Measurements from ENCODE around the gene CSF3. TPM values are rescaled to one million over a fixed set of nuclear protein-coding genes. Genes with fewer than 3 reads are reported as not detected.

Gene CSF3
- total RNA-seq, 1 donor from 2014 or later, result not detected

- Mint-ChIP-seq H3K4me1 (ENCODE audit: unreplicated experiment) (peaks cover 4% of the 10 kb centered on the region), H3K4me3 (ENCODE audit: unreplicated experiment) (no peak overlapping the region), H3K27me3 (ENCODE audit: unreplicated experiment) (peaks cover 5% of the 10 kb centered on the region), H3K9me3 (ENCODE audit: unreplicated experiment) (no peaks in the 10 kb centered on the region), H3K36me3 (ENCODE audit: low read depth, unreplicated experiment) (peaks cover 26% of the 10 kb centered on the region), H3K27ac (ENCODE audit: unreplicated experiment) (no peak overlapping the region)
- no peak for TF ChIP-seq CTCF (IDR thresholded peaks at IDR 0.05; ENCODE audit: unreplicated experiment)
- DNase-seq (ENCODE audit: low spot score), result no peak
These were observed 4.9 kb downstream of the CSF3 start for GRCh38 chr17:40020146-40020545.

GRCh38 chr17:40021451-40021971 is 6.3 kb downstream of the CSF3 start:
- H3K9me3 Mint-ChIP-seq (ENCODE audit: unreplicated experiment), result no peaks in the 10 kb centered on the region
- no peak for TF ChIP-seq CTCF (IDR thresholded peaks at IDR 0.05; ENCODE audit: unreplicated experiment)
- no peak overlapping the region for H3K4me3 Mint-ChIP-seq (ENCODE audit: unreplicated experiment)
- H3K36me3 Mint-ChIP-seq (ENCODE audit: low read depth, unreplicated experiment), result peaks cover 40% of the 10 kb centered on the region
- H3K27ac Mint-ChIP-seq (ENCODE audit: unreplicated experiment), result no peak overlapping the region
- no peaks in the 10 kb centered on the region for H3K4me1 Mint-ChIP-seq (ENCODE audit: unreplicated experiment)
- peaks cover 5% of the 10 kb centered on the region for H3K27me3 Mint-ChIP-seq (ENCODE audit: unreplicated experiment)
- no peak for DNase-seq (ENCODE audit: low spot score)

- no peak overlapping the region for H3K27ac Mint-ChIP-seq (ENCODE audit: unreplicated experiment)
- peaks cover 40% of the 10 kb centered on the region for H3K36me3 Mint-ChIP-seq (ENCODE audit: low read depth, unreplicated experiment)
- no peaks in the 10 kb centered on the region for H3K9me3 Mint-ChIP-seq (ENCODE audit: unreplicated experiment)
- no peak for TF ChIP-seq CTCF (IDR thresholded peaks at IDR 0.05; ENCODE audit: unreplicated experiment)
- H3K27me3 Mint-ChIP-seq (ENCODE audit: unreplicated experiment), result peaks cover 5% of the 10 kb centered on the region
- H3K4me1 Mint-ChIP-seq (ENCODE audit: unreplicated experiment), result no peaks in the 10 kb centered on the region
- no peak overlapping the region for H3K4me3 Mint-ChIP-seq (ENCODE audit: unreplicated experiment)
- DNase-seq (ENCODE audit: low spot score), result no peak
These were observed 7.3 kb downstream of the CSF3 start for GRCh38 chr17:40022497-40022896.

- H3K4me3 Mint-ChIP-seq (ENCODE audit: unreplicated experiment), result no peak overlapping the region
- H3K36me3 Mint-ChIP-seq (ENCODE audit: low read depth, unreplicated experiment), result peaks cover 36% of the 10 kb centered on the region
- no peak overlapping the region for H3K27ac Mint-ChIP-seq (ENCODE audit: unreplicated experiment)
- peaks cover 5% of the 10 kb centered on the region for H3K27me3 Mint-ChIP-seq (ENCODE audit: unreplicated experiment)
- TF ChIP-seq CTCF (IDR thresholded peaks at IDR 0.05; ENCODE audit: unreplicated experiment), result no peak
- no peaks in the 10 kb centered on the region for H3K4me1 Mint-ChIP-seq (ENCODE audit: unreplicated experiment)
- DNase-seq (ENCODE audit: low spot score), result no peak
- H3K9me3 Mint-ChIP-seq (ENCODE audit: unreplicated experiment), result no peaks in the 10 kb centered on the region
These were observed 7.8 kb downstream of the CSF3 start for GRCh38 chr17:40022961-40023541.

- no peak for TF ChIP-seq CTCF (IDR thresholded peaks at IDR 0.05; ENCODE audit: unreplicated experiment)
- no peak overlapping the region for H3K4me3 Mint-ChIP-seq (ENCODE audit: unreplicated experiment)
- peaks cover 5% of the 10 kb centered on the region for H3K27me3 Mint-ChIP-seq (ENCODE audit: unreplicated experiment)
- no peak overlapping the region for H3K27ac Mint-ChIP-seq (ENCODE audit: unreplicated experiment)
- H3K9me3 Mint-ChIP-seq (ENCODE audit: unreplicated experiment), result no peaks in the 10 kb centered on the region
- DNase-seq (ENCODE audit: low spot score), result no peak
- peaks cover 40% of the 10 kb centered on the region for H3K36me3 Mint-ChIP-seq (ENCODE audit: low read depth, unreplicated experiment)
- no peaks in the 10 kb centered on the region for H3K4me1 Mint-ChIP-seq (ENCODE audit: unreplicated experiment)
These were observed 8.5 kb downstream of the CSF3 start for GRCh38 chr17:40023590-40024292.

Measured in endothelial cell (in vitro differentiated cells).